ENCODE data around the gene CRTAC1.

- TF ChIP-seq, protein P1, sequence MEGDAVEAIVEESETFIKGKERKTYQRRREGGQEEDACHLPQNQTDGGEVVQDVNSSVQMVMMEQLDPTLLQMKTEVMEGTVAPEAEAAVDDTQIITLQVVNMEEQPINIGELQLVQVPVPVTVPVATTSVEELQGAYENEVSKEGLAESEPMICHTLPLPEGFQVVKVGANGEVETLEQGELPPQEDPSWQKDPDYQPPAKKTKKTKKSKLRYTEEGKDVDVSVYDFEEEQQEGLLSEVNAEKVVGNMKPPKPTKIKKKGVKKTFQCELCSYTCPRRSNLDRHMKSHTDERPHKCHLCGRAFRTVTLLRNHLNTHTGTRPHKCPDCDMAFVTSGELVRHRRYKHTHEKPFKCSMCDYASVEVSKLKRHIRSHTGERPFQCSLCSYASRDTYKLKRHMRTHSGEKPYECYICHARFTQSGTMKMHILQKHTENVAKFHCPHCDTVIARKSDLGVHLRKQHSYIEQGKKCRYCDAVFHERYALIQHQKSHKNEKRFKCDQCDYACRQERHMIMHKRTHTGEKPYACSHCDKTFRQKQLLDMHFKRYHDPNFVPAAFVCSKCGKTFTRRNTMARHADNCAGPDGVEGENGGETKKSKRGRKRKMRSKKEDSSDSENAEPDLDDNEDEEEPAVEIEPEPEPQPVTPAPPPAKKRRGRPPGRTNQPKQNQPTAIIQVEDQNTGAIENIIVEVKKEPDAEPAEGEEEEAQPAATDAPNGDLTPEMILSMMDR (IDR thresholded peaks at IDR 0.05 in 2 of 3, conservative IDR thresholded peaks at IDR 0.05 in 1 of 3; ENCODE audit: borderline replicate concordance in 1 of 3, insufficient read depth in 1 of 3, low read depth in 2 of 3, low read length in 2 of 3) = no peak
- TF ChIP-seq TCF7L2 (IDR thresholded peaks at IDR 0.05; ENCODE audit: borderline replicate concordance, extremely low read depth, insufficient read depth, insufficient read length) = no peak
- TF ChIP-seq POLR2A (IDR thresholded peaks at IDR 0.05; ENCODE audit: borderline replicate concordance, extremely low read depth, insufficient read depth, insufficient read length) = no peak
- no peak for TF ChIP-seq POLR2AphosphoS5 (IDR thresholded peaks at IDR 0.05; ENCODE audit: low read depth, low read length)
- no peak for TF ChIP-seq EZH2 (IDR thresholded peaks at IDR 0.05)
- no peak for TF ChIP-seq EGR1 (IDR thresholded peaks at IDR 0.05; ENCODE audit: low read depth)
These were observed 108.2 kb downstream of the CRTAC1 start for GRCh38 chr10:97922022-97922758.

All from HCT116 (cell line).